Chondrocyte (in vitro differentiated cells): ENCODE data around the gene CIB2. TPM values are rescaled to one million over a fixed set of nuclear protein-coding genes. Genes with fewer than 3 reads are reported as not detected.

Source experiments
- DNase-seq: peaks from one replicate; pipeline ENCODE4 v3.0.0; 2021; ENCODE audit warnings: mixed read lengths, low spot score
- H3K27ac Mint-ChIP-seq: one replicate; pipeline ENCODE4 v1.8.0; 2021; ENCODE audit warnings: mild to moderate bottlenecking, moderate library complexity, mixed read lengths; ENCODE audit not compliant: unreplicated experiment
- H3K27me3 Mint-ChIP-seq: 2 replicates; pipeline ENCODE4 v1.8.0; 2021; ENCODE audit warnings: low read depth, mixed read lengths
- H3K36me3 Mint-ChIP-seq: 2 replicates; pipeline ENCODE4 v1.8.0; 2021; ENCODE audit warnings: low read depth, mixed read lengths
- H3K4me1 Mint-ChIP-seq: 2 replicates; pipeline ENCODE4 v1.8.0; 2021; ENCODE audit warnings: low read depth, mild to moderate bottlenecking, mixed read lengths
- H3K4me3 Mint-ChIP-seq: one replicate; pipeline ENCODE4 v1.8.0; 2021; ENCODE audit warnings: mild to moderate bottlenecking, moderate library complexity, mixed read lengths; ENCODE audit not compliant: unreplicated experiment
- H3K9me3 Mint-ChIP-seq: 2 replicates; pipeline ENCODE4 v1.8.0; 2021; ENCODE audit warnings: low read depth, mixed read lengths
- total RNA-seq: library from RNA; stranded (reverse); gene quantifications from 3 replicates; pipeline ENCODE4 v1.2.1, GENCODE V29; 2021
- TF ChIP-seq, protein P1 (sequence below): fragments of 200-600 bp; sonication (generic); IDR thresholded peaks from 2 replicates; pipeline ENCODE4 v1.5.0; 2021; ENCODE audit warnings: antibody characterized with exemption, mild to moderate bottlenecking, moderate library complexity

CIB2 gene
- total RNA-seq, 1 donor from 2014 or later, result 8.0 TPM

DNA sequence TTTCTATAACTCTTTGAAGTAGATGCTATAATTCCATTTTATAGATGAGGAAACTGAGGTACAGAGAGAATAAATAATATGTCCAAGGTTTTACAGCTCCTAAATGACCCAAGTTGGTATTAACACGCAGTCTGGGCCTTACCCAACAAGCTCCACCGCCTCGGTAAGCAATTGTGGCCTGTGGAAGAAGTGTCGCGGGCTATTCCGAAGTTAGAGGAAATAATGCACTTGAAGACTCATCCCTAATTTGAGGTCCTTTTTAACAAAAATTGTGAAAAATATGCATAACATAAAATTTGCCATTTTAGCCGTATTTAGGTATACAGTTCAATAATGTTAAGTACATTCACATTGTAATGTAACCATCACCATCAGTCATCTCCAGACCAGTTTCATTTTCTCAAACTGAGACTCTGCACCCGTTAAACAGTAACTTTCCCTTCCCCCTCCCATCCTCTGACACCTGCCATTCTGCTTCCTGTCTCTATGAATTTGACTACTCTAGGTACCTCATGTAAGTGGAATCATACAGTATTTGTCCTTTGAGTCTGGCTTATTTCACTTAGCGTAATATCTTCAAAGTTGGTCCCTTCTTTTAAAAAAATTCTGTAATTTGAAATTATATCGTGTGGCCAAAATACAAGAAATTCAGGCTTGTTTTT, 36.1 kb upstream of the CIB2 start:
- H3K4me3 Mint-ChIP-seq, result no peak overlapping the region
- no peaks in the 10 kb centered on the region for H3K4me1 Mint-ChIP-seq
- H3K9me3 Mint-ChIP-seq, result no peaks in the 10 kb centered on the region
- DNase-seq, result no peak
- no peaks in the 10 kb centered on the region for H3K27me3 Mint-ChIP-seq
- no peak overlapping the region for H3K27ac Mint-ChIP-seq
- TF ChIP-seq, protein P1, sequence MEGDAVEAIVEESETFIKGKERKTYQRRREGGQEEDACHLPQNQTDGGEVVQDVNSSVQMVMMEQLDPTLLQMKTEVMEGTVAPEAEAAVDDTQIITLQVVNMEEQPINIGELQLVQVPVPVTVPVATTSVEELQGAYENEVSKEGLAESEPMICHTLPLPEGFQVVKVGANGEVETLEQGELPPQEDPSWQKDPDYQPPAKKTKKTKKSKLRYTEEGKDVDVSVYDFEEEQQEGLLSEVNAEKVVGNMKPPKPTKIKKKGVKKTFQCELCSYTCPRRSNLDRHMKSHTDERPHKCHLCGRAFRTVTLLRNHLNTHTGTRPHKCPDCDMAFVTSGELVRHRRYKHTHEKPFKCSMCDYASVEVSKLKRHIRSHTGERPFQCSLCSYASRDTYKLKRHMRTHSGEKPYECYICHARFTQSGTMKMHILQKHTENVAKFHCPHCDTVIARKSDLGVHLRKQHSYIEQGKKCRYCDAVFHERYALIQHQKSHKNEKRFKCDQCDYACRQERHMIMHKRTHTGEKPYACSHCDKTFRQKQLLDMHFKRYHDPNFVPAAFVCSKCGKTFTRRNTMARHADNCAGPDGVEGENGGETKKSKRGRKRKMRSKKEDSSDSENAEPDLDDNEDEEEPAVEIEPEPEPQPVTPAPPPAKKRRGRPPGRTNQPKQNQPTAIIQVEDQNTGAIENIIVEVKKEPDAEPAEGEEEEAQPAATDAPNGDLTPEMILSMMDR, result no peak
- H3K36me3 Mint-ChIP-seq, result peaks cover 44% of the 10 kb centered on the region

DNA sequence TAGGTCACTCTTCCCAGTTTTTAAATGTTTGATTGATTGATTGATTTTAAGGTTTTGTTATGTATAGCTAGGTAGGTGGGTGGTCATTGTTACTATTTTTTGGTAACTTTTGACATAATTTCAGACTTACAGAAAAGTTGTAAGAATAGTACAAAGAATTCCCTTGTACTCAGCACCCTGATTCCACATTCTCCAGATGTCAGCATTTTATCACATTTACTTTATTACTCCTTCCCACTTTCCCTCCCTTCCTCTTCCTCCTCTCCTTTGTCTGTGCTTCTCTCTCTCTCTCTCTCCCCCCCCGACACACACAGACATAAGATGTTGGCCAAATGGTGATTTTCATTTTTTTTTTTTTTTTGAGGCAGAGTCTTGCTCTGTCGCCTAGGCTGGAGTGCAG, 32.8 kb upstream of the CIB2 start:
- Mint-ChIP-seq H3K4me3 (no peak overlapping the region), H3K27me3 (no peaks in the 10 kb centered on the region), H3K27ac (no peak overlapping the region), H3K9me3 (no peaks in the 10 kb centered on the region), H3K4me1 (no peaks in the 10 kb centered on the region), H3K36me3 (peaks cover 37% of the 10 kb centered on the region)
- TF ChIP-seq, protein P1, result no peak
- no peak for DNase-seq

DNA sequence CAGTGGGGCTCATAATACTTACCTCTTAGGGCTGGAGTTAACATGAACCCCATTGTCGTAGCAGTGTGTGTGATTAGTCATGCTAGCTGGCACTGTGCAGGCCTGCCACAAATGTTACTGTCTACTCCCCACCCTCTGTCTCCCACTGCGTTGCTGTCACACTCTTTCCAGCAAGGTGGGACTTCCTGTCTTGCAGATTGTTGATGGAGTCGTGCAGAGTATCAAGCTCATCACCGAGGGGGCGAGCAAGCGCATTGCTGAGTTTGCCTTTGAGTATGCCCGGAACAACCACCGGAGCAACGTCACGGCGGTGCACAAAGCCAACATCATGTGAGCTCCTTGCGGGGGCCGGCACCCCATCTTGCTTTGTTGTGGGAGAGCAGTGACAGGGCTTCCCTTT, 30.8 kb upstream of the CIB2 start:
- no peaks in the 10 kb centered on the region for H3K27me3 Mint-ChIP-seq

DNA sequence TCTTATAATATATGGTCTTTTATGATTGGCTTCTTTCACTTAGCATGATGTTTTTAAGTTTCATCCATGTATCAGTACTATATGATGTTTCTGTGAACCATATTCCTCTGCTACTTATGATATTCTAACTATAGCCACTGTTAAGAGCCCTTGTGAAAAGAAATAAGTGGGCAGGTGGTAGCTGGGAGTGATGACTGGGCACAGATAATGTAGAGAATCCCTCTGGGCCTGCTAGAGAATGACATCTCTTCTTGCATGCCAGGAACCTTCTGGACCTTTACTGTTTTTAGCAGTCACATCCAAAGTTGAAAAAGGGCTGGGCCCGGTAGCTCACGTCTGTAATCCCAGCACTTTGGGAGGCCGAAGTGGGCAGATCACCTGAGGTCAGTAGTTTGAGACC, 28.1 kb upstream of the CIB2 start:
- Mint-ChIP-seq H3K27ac (no peak overlapping the region), H3K4me3 (no peak overlapping the region), H3K36me3 (peaks cover 20% of the 10 kb centered on the region), H3K4me1 (peaks cover 25% of the 10 kb centered on the region), H3K27me3 (no peaks in the 10 kb centered on the region), H3K9me3 (no peaks in the 10 kb centered on the region)
- TF ChIP-seq, protein P1, result no peak
- no peak for DNase-seq

More for the DNA sequence above, 30.8 kb upstream of the CIB2 start:
- no peak overlapping the region for H3K4me3 Mint-ChIP-seq
- no peak overlapping the region for H3K27ac Mint-ChIP-seq
- H3K4me1 Mint-ChIP-seq, result peaks cover 3% of the 10 kb centered on the region
- no peaks in the 10 kb centered on the region for H3K9me3 Mint-ChIP-seq
- DNase-seq, result no peak
- peaks cover 29% of the 10 kb centered on the region for H3K36me3 Mint-ChIP-seq
- TF ChIP-seq, protein P1, result no peak

DNA sequence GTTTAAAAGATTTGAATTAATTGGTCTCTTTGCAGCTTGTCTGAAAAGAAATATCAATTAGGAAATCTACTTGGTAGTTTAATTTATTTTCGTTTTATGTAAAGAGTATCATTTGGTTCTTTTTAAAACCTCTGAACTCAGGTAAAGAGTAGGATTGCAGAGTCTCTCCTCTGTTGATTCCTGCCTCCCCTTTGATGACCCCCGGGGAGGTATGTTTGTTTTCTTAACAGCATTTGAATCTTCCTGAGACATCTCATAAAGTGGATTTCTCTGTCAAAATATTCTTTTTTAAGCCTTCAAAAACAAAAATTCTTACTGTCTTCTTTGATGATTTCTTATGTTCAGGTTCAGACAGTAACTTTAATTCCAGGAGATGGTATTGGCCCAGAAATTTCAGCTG, 26.0 kb upstream of the CIB2 start:
- TF ChIP-seq, protein P1, result no peak
- Mint-ChIP-seq H3K36me3 (peaks cover 11% of the 10 kb centered on the region), H3K9me3 (no peaks in the 10 kb centered on the region), H3K27ac (no peak overlapping the region), H3K4me1 (peaks cover 25% of the 10 kb centered on the region), H3K4me3 (no peak overlapping the region), H3K27me3 (no peaks in the 10 kb centered on the region)
- DNase-seq, result no peak
